ENCODE results near the gene ADAMTS2. TPM values are rescaled to one million over a fixed set of nuclear protein-coding genes. Genes with fewer than 3 reads are reported as not detected.
"Not testable (repeated sequence)": the region's sequence is repeated elsewhere in the genome, so short reads cannot be mapped to it uniquely, and the experiment has no call there.

ADAMTS2 gene
- total RNA-seq, 1 donor from 2014 or later = 0.78 TPM

GRCh38 chr5:179325296-179326031 lies 19.8 kb downstream of the ADAMTS2 start:
- no peak for DNase-seq

- DNase-seq = no peak
Observed at GRCh38 chr5:179324760-179325295, 20.4 kb downstream of the ADAMTS2 start.

- DNase-seq = not testable (repeated sequence)
Observed at GRCh38 chr5:179324316-179324715, 20.9 kb downstream of the ADAMTS2 start.

GRCh38 chr5:179323026-179323870 lies 22.0 kb downstream of the ADAMTS2 start:
- no peak for DNase-seq

- no peak for DNase-seq
Observed at GRCh38 chr5:179322071-179323025, 22.9 kb downstream of the ADAMTS2 start.

- DNase-seq = no peak
Observed at GRCh38 chr5:179321206-179321987, 23.9 kb downstream of the ADAMTS2 start.

- no peak for DNase-seq
Observed at GRCh38 chr5:179319741-179320281, 25.4 kb downstream of the ADAMTS2 start.

- DNase-seq = no peak
Observed at GRCh38 chr5:179319123-179319522, 26.1 kb downstream of the ADAMTS2 start.

- no peak for DNase-seq
Observed at GRCh38 chr5:179318221-179318955, 26.9 kb downstream of the ADAMTS2 start.

GRCh38 chr5:179317411-179318220 lies 27.6 kb downstream of the ADAMTS2 start:
- no peak for DNase-seq

GRCh38 chr5:179316982-179317381 lies 28.3 kb downstream of the ADAMTS2 start:
- no peak for DNase-seq

- no peak for DNase-seq
Observed at GRCh38 chr5:179316111-179316551, 29.1 kb downstream of the ADAMTS2 start.

- no peak for DNase-seq
Observed at GRCh38 chr5:179315356-179315890, 29.8 kb downstream of the ADAMTS2 start.

GRCh38 chr5:179314606-179315355 lies 30.5 kb downstream of the ADAMTS2 start:
- no peak for DNase-seq

GRCh38 chr5:179313849-179314521 lies 31.3 kb downstream of the ADAMTS2 start:
- no peak for DNase-seq

GRCh38 chr5:179312557-179313235 lies 32.6 kb downstream of the ADAMTS2 start:
- no peak for DNase-seq

GRCh38 chr5:179311581-179311980 lies 33.7 kb downstream of the ADAMTS2 start:
- DNase-seq = no peak

All from occipital lobe (tissue), 2 donors.